KG1 (cell line): Measurements from ENCODE around the gene SPOP.
"Not testable (repeated sequence)": the region's sequence is repeated elsewhere in the genome, so short reads cannot be mapped to it uniquely, and the experiment has no call there.

Experiments
- DNase-seq: peaks from one replicate; lab custom pipeline; 2025; lab: John Stamatoyannopoulos, UW

Gene SPOP

GRCh38 chr17:49695698-49696232 is 17.9 kb upstream of the SPOP start:
- peak; percentile 59 for DNase-seq

GRCh38 chr17:49694847-49695697 is 17.2 kb upstream of the SPOP start:
- DNase-seq: peak; percentile 59

- no peak for DNase-seq
Observed at GRCh38 chr17:49692751-49693150, 14.9 kb upstream of the SPOP start.

- no peak for DNase-seq
Observed at GRCh38 chr17:49691677-49692191, 13.8 kb upstream of the SPOP start.

- DNase-seq: no peak
Observed at GRCh38 chr17:49691086-49691676, 13.3 kb upstream of the SPOP start.

GRCh38 chr17:49690256-49690655 is 12.4 kb upstream of the SPOP start:
- DNase-seq: no peak

GRCh38 chr17:49688848-49689247 is 11.0 kb upstream of the SPOP start:
- no peak for DNase-seq

- DNase-seq: no peak
Observed at GRCh38 chr17:49687878-49688491, 10.1 kb upstream of the SPOP start.

- no peak for DNase-seq
Observed at GRCh38 chr17:49681106-49681979, 3.4 kb upstream of the SPOP start.

- no peak for DNase-seq
Observed at GRCh38 chr17:49680314-49680713, 2.4 kb upstream of the SPOP start.

- peak; percentile 76 for DNase-seq
Observed at GRCh38 chr17:49677134-49677932, 564 bp downstream of the SPOP start.

- peak; percentile 76 for DNase-seq
Observed at GRCh38 chr17:49676276-49676868, 1.5 kb downstream of the SPOP start.

GRCh38 chr17:49674507-49674906 is 3.4 kb downstream of the SPOP start:
- DNase-seq: no peak

- DNase-seq: not testable (repeated sequence)
Observed at GRCh38 chr17:49673679-49674078, 4.2 kb downstream of the SPOP start.

- no peak for DNase-seq
Observed at GRCh38 chr17:49670641-49671040, 7.3 kb downstream of the SPOP start.

- no peak for DNase-seq
Observed at GRCh38 chr17:49670002-49670401, 7.9 kb downstream of the SPOP start.

GRCh38 chr17:49667854-49668253 is 10.0 kb downstream of the SPOP start:
- no peak for DNase-seq

GRCh38 chr17:49664706-49665211 is 13.1 kb downstream of the SPOP start:
- no peak for DNase-seq

- DNase-seq: no peak
Observed at GRCh38 chr17:49659661-49660382, 18.1 kb downstream of the SPOP start.
